ENCODE measurements around the gene SSC5D.

SSC5D gene

GRCh38 chr19:55539090-55539984 lies 51.1 kb downstream of the SSC5D start:
- no peak for DNase-seq

- no peak for DNase-seq
These were observed 52.4 kb downstream of the SSC5D start for GRCh38 chr19:55540619-55541018.

DNA sequence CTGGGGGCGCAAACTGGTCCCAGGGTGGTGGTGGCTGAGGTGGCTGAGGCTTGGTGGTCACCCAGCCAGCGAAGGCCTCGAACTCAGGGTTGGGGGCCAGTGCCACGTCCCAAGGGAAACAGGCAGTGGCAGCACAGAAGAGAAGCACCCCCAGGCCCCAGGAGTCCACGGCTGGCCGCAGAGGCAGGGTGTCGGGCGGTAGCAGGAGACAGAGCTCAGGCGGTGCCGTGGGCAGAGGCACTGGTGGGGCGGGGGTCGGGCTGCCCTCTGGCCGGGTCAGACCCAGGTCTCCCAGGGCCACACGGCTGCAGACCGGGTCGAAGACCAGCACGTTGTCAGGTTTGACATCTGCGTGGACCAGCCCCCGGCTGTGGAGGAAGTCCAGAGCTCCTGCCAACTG lies 52.9 kb downstream of the SSC5D start:
- DNase-seq, result no peak

- no peak for DNase-seq
These were observed 54.1 kb downstream of the SSC5D start for GRCh38 chr19:55542292-55542855.

GRCh38 chr19:55543567-55543966 lies 55.3 kb downstream of the SSC5D start:
- no peak for DNase-seq

- no peak for DNase-seq
These were observed 55.8 kb downstream of the SSC5D start for GRCh38 chr19:55544014-55544413.

DNA sequence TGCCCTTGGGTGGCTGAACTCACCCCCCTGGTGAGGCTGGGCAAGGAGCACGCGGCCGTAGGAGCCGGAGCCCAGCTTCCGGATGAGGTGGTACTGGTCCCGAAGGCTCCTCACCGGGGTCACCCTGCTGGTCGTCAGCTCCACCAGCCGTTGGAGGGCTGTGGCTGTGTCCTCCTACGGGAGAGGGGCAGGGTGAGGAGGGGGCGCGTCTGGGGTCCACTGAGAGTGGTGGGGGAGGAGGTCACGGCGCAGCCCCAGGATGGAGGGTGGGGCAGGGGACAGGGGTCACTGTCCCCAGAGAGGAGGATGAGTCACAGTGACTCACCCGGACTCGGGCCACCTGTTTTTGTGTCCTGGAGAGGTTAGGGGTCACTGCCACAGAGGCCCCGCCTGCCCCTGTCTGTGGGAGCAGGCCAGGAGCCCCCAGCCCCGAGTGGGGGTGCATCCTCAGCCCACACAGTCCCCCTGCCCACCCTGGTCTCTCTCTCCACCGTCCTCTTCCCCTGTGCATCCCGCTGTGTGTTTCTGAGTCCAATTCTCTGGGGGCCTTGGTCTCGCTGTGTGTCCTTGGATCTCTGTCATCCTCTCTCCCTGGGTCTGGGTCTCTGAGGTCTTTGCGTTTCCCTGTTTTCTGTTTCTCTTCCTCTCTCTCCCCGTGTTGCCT lies 56.7 kb downstream of the SSC5D start:
- no peak for DNase-seq

DNA sequence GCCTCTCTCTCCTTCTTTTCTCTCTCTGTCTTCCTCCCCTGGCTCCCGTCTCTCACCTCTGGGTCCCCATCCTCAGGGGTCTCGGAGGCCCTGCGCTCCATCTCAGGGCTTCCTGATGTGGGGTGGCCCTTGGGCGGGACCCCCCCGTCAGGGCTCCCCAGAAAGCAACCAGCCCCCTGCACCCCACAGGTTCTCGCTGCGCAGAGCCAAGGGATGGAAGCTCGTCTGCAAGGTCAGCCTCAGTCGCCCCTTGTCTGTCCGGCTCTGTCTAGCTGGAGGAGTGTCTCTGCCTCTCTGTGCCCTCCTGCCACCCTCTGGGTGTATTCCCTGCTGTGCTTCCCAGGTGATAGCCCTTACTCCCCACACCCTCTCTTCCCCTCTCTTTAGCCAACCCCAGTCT lies 57.2 kb downstream of the SSC5D start, which contains the start of gene SBK3:
Gene SBK3 (minus strand): TSS at position 101 of the 400 bp plus-strand sequence. CDS start 0 bp downstream, at position 101.
- DNase-seq, result no peak

DNA sequence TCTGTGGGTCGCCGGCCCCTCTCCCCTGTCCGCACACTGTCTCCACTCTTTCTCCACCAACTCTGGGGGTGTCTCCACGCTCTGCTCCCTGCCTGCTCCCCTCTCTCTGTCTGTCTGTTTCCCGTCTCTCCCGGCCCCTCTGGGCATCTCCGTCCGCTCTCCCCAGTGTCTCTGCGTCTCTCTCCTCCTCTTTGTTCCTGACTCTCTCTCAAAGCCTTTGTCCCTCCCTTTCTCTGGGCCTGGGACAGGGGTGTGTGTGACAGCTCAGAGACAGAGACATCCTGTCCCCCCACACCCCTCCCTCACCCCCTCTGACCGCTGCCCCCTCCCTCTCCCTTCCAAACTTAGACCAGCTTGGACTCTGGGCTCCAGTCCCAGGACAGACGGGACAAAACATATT lies 57.8 kb downstream of the SSC5D start:
- DNase-seq, result no peak

- no peak for DNase-seq
These were observed 58.8 kb downstream of the SSC5D start for GRCh38 chr19:55546822-55547614.

DNA sequence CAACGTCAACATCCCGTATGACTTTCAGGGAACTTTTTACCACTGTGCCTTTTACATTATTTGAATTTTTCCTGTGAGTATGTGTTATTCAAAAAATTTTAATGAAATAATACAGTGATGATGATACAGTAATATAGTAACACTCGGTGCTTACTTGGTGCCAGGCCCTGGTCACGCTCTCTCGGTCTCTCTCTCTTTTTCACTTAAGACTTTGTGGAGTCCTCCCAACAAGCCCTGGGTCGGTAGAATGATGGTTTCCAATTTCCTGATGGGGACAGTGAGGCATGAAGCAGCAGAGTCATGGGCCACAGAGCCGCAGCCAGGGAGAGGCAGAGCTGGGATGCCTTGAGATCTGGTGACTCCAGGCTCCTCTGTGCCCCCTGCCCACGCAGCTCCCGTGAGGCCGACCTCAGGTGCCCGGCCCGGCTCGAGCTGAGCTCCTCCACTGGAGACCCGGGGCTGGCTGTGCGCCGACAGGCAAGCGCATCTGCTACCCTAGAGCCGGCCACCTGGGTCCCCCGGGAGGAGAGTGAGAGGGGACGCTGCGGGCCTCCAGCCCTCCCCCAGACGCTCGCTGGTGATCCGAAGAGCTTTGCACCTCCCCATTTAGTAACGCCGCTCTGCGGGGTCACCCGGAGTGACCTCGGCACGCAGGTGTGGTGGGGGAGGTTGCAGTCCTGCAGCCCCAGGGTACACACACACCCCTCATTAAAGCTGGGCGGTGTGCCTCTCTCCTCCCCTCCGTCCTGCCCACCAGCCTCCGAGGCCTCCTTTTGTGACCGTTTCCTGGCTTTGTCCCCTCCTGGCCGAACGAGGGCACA lies 61.5 kb downstream of the SSC5D start:
- no peak for DNase-seq

DNA sequence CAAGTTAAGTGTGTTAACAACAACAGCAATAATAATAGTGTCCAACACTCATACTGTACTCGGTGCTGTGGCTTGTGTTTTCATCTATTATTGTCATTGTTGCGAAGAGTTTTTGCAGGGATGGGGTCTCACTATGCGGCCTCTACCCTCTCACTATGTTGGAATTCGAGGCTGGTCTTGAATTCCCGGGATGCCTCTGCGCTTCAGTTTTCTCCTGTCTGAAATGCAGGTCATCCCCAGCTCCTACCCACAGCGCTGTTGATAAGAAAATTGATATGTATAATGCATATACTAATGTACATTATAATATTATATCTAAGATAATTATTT lies 62.0 kb downstream of the SSC5D start:
- no peak for DNase-seq

DNA sequence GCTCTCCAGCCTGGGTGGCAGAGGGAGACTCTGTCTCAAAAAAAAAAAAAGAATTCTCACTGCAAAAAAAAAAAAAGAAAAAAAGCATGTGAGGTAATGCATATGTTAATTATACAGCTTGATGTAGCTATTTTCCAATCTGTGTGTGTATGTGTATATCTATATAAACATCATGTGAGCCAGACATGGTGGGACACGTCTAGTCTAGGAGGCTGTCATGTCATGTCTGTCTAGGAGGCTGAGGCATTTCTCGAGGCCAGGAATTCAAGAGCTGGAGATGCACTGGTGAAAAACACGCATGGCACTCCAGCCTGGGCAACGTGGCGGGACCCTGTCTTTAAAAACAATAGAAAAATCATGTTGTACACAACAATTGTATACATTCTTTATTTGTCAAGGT lies 64.0 kb downstream of the SSC5D start:
- DNase-seq, result no peak

- DNase-seq, result no peak
These were observed 64.4 kb downstream of the SSC5D start for GRCh38 chr19:55552620-55553019.

DNA sequence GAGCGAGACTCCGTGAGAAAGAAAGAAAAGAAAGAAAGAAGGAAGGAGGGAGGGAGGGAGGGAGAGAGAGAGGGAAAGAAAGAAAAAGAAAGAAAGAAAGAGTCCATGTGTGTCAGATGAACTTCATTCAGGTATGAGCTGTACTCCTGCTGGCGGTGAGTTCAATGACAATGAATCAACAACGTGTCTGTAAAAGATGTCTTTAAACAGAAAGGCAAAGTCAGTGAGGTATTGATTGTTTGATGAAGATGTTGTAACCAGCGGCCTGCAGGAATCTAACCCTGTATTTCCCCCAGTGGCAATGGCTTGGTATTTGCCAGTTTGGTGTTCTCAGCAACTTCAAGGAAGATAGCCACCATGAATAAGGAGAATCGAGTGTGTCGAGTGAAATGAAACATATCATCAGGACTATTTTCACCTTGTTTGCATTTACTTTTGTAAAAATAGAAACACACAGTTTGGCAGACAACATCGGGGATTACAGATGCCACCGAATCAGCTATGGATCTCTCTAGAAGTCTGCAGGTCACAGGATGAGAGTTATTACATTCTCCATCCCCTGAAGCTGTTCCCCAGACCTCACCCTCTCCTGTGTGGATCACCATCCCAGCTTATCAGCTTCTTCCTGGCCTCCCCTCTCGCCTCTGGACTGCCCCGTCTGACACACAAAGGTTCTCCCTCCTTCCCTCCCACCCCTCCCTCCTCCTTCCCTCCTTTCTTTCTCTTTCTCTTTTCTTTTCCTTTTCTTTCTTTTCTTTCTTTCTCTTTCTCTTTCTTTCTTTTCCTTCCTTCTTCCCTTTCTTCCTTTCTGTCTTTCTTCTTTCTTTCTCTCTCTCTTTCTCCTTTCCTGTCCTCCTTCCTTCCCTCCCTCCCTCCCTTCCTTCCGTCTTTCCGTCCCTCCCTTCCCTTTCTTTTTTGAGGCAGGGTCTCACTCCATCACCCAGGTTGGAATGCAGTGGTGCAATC lies 65.3 kb downstream of the SSC5D start:
- DNase-seq, result no peak

DNA sequence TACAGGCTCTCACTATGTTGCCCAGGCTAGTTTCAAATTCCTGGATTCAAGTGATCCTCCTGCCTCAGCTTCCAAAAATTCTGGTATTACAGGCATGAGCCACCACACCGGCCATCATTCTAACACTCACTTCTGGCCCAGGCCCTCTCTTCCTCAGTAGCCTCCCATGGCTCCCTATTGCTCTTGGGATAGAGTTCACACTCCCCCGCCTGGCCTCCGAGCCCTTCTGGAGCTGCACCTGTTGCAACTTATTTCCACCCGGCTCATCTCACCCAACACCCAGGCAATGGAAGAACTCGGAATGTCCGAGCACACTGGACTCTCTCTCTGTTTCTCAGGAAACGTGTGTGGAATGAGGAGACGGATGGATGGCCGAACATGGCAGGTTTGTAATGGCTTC lies 66.1 kb downstream of the SSC5D start:
- no peak for DNase-seq

DNA sequence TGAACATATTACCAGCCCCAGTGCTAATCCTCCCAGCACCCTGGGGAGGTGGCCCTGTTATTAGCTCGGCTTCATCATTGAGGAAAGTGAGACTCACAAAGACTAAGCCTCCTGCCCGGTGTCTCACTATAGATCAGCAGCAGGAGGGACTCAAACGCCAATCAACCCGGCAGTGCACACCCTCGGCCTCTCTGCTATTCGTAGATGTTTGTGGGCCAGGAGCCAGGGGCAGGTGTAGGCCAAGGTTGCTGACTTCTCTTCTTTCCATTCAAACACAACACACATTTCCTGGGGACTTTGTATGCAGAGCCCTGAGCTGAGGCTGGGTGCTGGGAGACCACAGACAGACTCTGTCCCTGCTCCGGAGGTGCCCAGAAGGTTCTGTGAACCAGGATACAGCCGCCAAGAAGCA lies 66.5 kb downstream of the SSC5D start:
- no peak for DNase-seq

- no peak for DNase-seq
These were observed 71.4 kb downstream of the SSC5D start for GRCh38 chr19:55559684-55560083.

- no peak for DNase-seq
These were observed 75.0 kb downstream of the SSC5D start for GRCh38 chr19:55563261-55563690.

GRCh38 chr19:55566823-55567222 lies 78.6 kb downstream of the SSC5D start:
- no peak for DNase-seq

DNA sequence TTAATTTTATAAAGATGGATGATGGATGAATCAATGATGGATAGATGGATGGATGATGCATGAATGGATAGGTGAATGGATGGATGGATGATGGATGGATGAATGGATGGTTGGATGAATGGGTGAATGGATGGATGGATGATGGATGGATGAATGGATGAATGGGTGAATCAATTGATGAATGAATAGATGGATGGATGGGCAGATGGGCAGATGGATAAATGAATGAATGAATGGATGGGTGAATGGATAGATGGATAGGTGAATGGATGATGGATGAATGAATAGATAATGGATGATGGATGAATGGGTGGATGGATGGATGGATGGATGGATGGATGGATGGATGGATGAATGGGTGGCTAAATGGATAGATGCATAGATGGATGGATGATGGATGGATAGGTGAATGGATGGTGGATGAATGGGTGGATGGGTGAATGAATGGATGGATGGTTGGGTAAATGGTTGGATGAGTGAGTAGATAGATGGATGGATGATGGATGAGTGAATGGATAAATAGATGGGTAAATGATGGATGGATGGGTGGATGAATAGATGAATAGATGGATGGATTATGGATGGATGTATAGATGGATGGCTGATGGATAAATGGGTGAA lies 79.6 kb downstream of the SSC5D start:
- no peak for DNase-seq
